CD4-positive, alpha-beta T cell treated with Interleukin-1 beta for 1 hour (primary cell): Measurements from ENCODE around the gene ADCY2.

Experiments used
- DNase-seq, 2 donors: peaks; one replicate each; pipeline ENCODE4 v3.0.0-alpha.2; 2020 to 2022

ADCY2 gene

GRCh38 chr5:7395947-7396712, at the start of gene ADCY2:
Gene ADCY2, plus strand, starts transcription at chr5:7396138. Its CDS starts 159 bp downstream, at chr5:7396297.
- DNase-seq = no peak

- no peak for DNase-seq
Observed at GRCh38 chr5:7347377-7347776, 48.6 kb upstream of the ADCY2 start.

GRCh38 chr5:7348168-7348854, 47.6 kb upstream of the ADCY2 start:
- DNase-seq = no peak

- DNase-seq = no peak
Observed at GRCh38 chr5:7361593-7361992, 34.3 kb upstream of the ADCY2 start.

GRCh38 chr5:7363067-7363677, 32.8 kb upstream of the ADCY2 start:
- no peak for DNase-seq

- no peak for DNase-seq
Observed at GRCh38 chr5:7364226-7364875, 31.6 kb upstream of the ADCY2 start.

GRCh38 chr5:7367780-7368179, 28.2 kb upstream of the ADCY2 start:
- DNase-seq = no peak

- DNase-seq = no peak
Observed at GRCh38 chr5:7372399-7372798, 23.5 kb upstream of the ADCY2 start.

- DNase-seq = no peak
Observed at GRCh38 chr5:7374186-7374585, 21.8 kb upstream of the ADCY2 start.

- no peak for DNase-seq
Observed at GRCh38 chr5:7375457-7375856, 20.5 kb upstream of the ADCY2 start.

- DNase-seq = no peak
Observed at GRCh38 chr5:7376871-7377270, 19.1 kb upstream of the ADCY2 start.

- no peak for DNase-seq
Observed at GRCh38 chr5:7377761-7378160, 18.2 kb upstream of the ADCY2 start.

- DNase-seq = no peak
Observed at GRCh38 chr5:7382588-7382987, 13.3 kb upstream of the ADCY2 start.

- no peak for DNase-seq
Observed at GRCh38 chr5:7385681-7386080, 10.3 kb upstream of the ADCY2 start.

GRCh38 chr5:7388553-7388952, 7.4 kb upstream of the ADCY2 start:
- DNase-seq = no peak

GRCh38 chr5:7391215-7391614, 4.7 kb upstream of the ADCY2 start:
- no peak for DNase-seq

- DNase-seq = no peak
Observed at GRCh38 chr5:7391814-7392692, 3.9 kb upstream of the ADCY2 start.

GRCh38 chr5:7392693-7393024, 3.3 kb upstream of the ADCY2 start:
- no peak for DNase-seq

GRCh38 chr5:7393921-7394799, 1.8 kb upstream of the ADCY2 start:
- no peak for DNase-seq

- no peak for DNase-seq
Observed at GRCh38 chr5:7394889-7395431, 978 bp upstream of the ADCY2 start.

GRCh38 chr5:7395432-7395946, 449 bp upstream of the ADCY2 start:
- DNase-seq = no peak
